NCI-H2081 treated with DMSO at 0.1 percent for 48 hours (cell line): ENCODE measurements around the gene OSBPL5.

ENCODE experiments used
- DNase-seq: peaks from one replicate; lab custom pipeline; 2025; lab: John Stamatoyannopoulos, UW

OSBPL5 gene

DNA sequence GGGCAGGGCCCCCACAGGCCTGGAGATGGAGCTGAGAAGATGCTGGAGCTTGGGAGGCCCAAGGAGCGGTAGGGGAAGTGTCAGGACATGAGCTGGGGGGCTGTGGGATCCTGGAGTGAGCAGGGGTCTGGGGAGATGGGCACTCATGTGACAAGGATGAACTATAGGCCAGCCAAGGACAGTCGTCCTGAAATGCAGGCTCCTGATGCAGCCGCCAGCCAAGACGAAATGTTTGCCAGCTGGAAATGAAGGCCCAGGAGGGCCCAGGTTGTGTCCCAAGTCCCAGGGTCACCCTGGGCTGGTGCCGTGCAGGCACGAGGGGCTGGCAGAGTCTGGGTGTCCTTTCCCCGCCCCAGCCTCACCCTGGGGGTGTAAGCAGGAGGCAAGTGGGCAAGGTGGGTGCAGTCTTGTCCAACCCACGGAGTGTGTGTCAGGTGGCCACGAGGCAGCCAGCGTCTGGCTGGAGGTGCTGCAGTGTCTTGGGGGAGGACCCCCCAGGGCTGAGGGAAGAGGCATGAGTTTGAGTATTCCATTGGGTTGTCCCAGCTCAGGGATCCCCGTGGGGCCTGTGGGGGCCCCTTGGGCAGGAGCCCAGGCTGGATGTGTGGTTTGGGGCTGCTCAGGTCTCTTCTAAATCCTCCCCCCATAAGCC is 32.1 kb upstream of the OSBPL5 start:
- DNase-seq = no peak

DNA sequence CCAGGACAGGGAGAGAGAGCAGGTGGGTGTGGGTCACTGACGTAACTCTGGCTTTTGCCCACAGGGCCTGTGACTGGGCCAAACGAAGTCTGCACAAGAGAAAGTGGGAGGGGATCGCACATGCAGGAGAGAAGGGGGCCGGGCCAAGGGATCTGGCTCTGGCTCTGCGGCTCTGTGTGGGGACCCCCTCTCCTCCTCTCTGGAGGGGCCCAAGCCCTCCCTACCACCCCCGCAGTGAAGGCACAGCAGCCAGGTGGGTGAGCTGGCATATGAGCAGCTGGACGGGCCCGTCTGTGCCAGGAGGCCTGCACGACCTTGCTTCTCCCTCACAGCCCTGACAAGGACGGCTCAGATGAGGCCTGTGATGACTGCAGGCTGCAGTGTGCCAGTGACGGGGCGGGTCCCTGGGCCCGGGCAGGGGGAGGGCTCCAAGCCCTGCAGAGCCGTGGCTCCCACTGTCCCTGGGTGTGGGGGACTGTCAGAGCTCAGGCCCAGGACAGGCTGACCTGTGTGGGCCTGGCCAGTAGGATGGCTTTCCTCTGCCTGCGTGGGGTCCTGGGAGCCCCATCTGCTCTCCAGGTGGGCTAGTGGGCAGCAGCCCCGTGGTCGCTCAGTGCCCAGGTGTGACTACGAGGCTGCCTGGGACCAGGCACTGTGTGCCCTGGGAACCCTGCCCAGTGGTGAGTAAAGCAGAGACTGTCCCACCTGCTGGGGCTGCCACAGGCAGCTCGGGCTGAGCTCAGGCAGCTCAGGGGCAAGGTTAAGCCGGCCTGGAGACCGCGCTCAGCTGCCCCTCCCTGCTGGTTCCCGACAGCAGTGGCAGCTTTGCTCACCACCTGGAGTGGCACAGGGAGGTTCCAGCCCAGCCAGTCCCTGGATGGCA is 31.3 kb upstream of the OSBPL5 start:
- no peak for DNase-seq

DNA sequence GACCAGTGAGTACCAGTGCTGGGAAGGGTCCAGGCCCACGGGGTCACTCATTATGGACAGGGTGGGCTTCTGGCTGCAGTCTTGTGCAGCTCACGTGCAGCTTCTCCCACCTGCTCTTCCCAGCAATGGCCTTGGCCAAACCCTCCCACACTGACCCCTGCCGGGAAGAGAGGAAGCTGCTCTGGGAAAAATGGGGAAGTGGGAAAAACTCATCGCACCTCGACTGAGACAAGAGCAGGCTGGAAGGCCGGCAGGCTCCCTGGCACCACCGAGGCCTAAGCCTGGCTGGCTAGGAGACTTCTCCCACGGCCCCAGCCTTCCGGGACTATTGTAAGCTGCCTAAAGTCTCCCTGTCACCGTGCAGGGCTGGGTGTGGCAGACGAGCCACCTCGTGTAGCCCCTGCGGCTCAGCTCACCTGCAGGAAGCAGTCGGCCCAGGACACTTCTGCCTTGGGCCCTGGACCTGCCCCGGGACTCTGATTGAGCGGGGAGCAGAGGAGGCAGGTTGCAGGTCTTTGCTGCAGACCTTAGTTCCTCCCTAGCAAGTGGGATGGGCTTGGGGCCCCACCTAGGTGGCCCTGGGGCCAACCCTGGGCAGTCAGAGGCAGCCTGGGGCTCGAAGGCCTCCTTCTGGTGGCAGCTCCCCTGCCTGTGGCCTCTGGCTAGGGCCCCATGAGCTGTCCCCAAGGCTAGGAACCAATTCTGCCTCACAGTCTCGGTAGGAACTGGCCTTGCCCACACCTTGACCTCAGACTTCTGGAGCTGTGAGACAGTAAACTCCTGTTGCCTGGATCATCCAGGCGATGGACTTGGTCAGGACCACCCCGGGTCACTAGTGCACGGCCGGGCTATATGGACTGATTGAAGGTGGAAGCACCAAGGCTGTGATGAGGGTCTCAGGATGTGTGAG is 30.4 kb upstream of the OSBPL5 start:
- no peak for DNase-seq

DNA sequence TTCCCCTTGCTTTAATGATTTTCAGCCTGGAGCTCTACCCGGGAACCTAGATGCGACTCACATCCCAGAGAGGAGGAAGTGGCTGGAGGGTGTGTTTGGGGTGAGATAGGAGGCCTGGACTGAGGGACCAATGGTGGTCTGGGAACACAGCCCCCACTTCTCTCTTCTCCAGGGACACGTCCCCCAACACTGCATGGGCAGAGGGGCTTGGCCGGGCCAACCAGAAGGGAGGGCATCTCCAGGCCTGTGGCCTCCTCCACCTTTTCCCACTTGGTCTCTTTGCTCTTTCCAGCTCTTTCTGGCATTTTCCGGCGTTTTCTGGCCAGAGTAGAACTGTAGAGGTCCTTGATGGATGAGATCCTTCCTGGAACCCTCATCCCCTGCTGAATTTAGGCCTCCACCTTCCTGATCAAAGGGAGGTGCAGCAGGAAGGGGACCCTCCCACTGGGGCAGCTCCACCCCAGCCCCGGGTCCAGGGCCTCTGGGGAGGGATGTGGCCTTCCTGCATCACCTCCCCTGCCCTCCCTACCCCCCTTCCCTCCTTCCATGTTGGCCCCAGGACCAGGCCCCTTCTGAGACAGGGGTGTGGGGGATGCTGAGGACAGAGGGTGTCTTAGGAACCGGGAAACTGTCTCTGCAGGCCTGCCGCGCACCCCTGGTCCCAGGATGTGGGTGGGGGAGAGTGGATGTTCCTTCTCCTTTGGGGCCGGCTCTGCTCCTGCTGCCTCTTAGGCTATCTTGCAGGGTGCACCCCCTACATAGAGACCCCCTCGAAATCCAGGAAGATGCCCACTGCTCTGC is 29.1 kb upstream of the OSBPL5 start:
- no peak for DNase-seq

DNA sequence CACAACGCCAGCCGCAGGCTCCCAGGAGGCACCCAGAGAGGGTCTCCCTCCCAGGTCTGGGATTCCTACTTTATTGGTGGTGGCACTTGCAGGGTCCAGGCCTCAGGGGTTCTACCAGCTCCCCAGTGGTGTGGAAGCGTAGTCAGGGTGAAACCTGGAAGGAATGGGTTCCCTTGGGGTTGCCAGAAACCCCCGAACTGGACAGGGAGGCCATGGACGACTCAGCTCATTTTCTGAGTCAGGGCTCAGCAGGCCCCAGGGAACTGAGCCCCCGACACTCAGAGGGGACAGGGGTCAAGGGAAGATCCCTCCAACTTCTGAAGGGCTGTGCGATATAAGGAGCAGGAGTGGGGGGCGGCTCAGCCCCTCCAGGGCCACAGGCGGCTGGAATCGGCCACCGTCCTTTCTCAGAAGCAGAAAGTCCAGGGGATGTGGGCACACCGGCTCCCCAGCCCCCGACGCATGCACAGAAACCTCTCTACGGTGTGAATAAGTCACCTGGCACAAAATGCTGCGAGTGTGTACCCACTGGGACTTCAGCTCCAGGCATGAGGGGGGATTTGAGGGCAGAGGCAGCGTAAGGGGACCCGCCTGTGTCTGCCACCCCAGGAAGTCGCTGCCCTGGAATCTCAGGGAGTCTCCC is 28.4 kb upstream of the OSBPL5 start:
- DNase-seq = no peak

DNA sequence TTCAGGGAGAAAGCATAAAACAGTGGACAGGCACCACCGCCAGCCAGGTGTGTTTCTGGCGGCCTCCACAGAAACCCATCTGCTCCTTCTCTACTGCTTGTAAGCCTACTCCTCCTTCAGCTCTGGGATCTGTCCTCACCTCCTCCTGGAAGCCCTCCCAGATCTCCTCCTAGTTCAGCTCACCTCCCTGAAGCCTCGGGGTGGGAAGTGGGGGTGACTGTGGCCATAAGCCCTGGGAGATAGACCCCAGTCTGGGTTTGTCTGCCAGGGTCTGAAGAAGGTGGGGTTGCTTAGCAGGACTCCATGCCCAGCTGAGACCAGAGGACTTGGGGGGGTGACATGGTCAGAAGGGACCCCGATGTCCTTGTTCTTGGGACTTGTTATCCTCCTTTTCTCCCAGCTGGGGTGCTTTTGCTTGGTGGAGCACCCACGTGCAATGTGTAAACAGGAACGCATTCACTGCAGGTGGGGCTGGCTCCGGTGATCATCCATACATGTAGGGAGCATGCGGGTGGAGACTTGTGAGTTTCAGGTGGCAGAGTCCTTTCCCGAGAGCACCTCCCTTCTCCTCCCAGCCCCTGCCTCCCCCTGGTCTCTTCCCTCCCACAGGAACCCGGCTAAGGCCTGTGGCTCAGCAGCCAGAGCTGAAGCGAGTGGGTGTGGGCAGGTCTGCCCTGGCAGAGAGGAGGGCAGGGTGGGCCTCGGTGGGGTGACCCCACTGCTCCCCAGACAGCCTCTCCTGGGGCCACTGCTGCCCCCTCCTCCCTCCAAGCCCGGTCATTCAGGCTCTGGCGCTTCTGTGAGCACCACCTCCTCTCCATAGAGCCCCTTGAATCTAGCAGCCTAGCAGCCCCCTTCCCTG is 27.6 kb upstream of the OSBPL5 start:
- no peak for DNase-seq

DNA sequence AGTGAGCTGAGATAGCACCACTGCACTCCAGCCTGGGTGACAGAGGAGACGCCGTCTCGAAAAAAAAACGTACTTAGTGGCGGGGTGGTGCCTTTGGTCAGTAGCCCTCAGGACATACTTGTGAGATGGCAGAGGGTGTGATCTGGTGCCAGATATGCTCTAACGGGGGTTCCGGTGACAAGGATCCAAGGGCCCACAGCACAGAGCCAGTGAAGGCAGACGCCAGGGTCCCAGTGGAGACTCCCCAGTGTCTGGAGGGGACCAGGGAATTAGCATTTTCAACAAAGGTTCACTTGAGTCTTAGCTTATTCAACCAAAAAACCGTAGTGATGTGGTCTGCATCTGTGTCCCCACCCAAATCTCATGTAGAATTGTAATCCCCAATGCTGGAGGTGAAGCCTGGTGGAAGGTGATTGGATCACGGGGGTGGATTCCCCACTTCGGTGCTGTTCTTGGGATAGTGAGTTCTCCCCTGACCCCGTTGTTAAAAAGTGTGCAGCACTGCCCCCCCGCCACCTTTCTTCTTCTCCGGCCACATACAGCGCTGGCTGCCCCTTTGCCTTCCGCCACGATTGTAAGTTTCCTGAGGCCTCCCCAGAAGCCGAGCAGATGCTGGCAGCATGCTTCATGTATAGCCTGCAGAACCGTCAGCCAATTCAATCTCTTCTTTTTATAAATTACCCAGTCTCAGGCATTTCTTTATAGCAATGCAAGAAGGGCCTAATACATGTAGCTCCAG is 26.6 kb upstream of the OSBPL5 start:
- DNase-seq = no peak

DNA sequence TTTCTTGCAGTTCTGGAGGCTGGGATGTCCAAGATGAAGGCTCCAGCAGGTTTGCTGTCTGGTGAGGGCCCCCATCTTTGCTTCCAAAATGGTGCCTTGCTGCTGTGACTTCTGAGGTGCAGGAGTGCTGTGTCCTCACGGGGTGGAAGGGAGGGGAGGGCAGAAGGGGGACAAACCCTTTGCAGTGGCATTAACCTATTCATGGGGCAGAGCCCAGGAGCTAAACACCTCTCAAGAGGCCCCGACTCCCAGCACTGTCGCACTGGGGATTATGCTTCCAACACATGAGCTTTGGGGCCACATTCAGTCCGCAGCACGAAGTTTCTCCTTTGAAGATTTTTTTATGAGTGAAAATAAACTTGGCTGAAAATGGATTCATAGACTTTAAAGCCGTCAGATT is 25.5 kb upstream of the OSBPL5 start:
- no peak for DNase-seq

DNA sequence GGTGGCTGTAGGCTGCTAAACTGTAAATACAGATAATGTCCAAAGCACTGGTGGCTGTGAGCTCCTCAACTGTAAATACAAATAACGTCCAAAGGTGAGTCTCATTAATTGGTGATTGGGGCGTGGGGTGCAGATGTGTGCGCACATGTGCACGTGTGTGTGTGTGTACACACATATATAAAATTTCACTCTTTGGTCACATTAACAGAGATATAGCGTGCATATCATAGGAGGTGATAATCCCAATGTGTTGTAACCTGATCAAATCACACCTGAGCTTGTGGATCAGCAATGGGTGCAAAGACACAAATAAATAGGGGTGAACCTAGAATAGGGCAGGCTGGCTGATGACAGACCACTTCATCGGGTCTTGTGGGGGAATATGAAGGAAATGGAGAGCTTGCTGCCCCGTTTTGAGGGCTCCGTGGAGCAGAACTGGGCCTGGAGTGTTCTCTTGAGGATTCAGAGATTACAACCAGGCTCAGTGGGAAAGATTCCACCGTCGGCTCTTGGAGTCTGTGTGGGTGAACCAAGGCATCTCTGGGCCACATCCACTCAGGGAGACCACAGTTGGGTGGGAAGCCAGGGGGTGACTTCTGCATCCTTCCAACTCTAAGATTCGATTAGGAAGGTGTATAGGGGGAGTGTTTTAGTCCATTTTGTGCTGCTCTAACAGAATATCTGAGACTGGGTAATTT is 24.9 kb upstream of the OSBPL5 start:
- no peak for DNase-seq

DNA sequence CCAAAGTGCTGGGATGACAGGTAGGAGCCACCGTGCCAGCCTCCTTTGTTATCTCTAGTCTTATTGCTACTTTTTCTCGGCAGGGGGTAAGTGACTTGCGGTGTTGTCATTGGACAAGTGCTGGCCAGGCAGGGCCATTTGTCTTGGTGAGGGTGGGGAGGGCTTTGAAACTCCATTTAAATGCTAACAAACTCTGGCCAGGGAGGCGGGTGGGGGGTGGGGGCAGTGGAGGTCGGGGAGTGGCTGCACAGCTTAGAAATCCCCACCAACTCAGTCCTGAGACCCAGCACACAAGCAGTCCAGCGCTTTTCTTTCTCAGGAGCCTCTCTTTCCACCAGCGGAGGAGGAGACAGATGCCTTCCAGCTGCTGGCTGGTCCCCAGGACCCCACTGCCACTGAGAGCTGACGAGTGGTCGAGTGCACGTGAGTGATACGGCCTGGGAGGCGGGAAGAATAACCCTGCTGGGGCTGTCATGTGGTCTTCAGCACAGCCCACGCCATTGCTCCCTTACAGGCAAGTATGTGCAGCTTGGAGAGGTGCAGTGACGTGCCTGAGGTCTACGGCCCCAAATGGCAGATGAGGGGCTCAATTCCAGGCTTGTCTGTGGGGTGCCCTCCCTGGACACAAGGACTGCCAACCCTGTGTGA is 24.2 kb upstream of the OSBPL5 start:
- DNase-seq = no peak

DNA sequence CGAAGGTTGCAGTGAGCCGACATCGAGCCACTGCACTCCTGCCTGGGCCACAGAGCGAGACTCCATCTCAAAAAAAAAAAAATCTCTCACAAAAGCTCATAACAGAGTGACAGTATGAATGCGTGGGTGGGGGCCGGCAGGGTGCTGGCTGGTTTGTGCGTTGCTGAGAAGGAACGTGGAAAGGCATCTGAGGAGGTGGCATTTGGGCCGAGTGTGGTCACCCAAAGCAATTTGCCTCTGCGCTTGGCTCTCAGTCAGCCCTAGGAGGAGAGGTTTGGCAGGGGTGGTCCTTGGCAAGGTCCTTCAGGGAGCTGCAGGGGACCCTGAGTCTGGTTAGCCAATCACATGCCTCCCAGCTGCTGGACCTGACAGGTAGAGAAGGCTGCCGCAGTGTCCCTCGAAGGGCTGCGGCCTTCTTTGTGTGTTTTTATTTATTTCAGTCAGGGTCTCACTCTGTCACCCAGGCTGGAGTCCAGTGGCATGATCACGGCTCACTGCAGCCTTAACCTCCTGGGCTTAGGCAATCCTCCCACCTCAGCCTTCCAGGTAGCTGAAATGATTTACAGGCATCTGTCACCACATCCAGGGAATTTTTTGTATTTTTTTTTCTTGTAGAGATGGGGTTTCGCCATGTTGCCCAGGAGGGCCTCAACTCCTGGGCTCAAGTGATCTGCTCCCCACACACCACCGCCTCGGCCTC is 23.5 kb upstream of the OSBPL5 start:
- DNase-seq = no peak

DNA sequence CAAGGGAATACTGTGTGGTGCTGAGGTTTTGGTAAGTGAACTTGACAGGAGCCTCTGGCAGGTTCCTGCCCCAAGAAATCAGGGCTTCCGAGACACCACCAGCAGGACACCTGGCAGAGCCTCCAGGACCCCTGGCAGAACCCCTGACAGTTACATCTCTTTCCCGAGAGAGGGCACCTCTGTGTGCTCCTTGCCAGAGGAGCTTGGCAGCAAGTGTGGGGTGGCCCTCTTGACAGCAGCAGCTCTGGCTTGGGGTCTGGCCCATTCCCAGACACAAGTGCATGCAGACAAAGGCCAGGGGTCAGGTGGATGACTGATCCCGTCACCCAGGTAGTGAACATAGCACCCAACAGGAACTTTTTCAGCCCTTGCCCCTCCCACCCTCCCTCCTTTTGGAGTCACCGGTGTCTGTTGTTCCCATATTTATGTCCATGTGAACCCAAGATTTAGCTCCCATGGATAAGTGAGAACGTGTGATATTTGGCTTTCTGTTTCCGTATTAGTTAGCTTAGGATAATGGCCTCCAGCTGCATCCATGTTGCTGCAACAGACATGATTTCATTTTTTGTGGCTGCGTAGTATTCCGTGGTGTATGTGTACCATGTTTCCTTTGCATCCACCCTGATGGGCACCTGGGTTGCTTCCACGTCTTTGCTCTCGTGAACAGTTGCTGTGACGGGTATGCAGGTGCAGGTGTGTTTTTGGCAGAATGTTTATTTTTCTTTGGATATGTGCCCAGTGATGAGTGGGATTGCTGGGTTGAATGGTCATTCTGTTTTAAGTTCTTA is 21.2 kb upstream of the OSBPL5 start:
- DNase-seq = no peak

DNA sequence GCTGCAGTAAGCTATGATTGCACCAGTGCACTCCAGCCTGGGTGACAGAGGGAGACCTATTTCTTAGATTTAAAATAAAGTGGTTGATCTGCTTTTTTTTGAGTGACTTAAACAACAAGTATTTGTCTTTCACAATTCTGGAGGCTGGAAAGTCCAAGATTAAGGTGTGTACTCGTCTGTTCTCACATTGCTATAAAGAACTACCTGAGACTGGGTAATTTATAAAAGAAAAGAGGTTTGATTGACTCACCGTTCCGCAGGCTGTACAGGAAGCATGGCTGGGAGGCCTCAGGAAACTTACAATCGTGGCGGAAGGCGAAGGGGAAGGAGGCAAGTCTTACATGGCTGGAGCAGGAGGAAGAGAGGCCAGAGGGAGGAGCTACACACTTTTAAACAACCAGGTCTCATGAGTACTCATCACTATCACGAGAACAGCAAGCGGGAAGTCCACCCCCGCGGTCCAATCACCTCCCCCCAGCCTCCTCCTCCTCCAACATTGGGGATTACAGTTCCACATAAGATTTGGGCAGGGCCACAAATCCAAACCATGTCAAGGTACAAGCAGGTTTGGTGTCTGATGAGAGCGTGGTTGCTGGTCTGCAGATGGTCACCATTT is 19.7 kb upstream of the OSBPL5 start:
- DNase-seq = no peak

DNA sequence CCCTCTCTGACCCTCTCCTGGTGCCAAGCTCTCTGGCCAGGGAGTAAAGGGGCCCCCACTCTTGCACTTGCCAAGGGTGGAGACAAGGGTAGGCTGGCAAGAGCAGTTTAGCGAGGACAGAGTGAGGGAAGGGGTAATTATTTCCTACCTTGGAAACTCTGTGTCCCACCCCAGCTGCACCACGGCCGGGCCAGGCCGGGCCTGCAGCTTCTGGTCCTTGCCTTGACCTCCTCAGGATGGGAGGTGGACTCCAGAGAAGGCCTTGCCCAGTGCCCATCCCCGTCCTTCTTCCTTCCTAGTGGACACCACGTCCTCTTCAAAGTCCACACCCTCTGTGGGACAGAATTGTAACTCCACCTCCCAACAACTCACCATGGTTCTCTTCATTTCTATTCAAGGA is 18.4 kb upstream of the OSBPL5 start:
- no peak for DNase-seq

DNA sequence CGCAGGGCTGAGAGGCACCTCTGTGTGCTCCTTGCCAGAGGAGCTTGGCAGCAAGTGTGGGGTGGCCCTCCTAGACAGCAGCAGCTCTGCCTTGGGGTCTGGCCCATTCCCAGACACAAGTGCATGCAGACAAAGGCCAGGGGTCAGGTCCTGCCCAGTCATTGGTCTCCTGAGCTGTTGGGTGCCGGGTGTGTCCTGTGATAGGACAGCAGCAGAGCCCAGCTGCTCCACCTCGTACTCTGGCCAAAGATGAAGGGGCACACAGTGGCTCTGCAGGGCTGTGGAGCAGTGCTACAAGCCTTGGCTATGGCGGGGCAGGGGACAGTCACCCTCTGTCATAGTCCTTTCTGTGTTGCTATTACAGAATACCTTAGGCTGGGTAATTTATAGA is 17.3 kb upstream of the OSBPL5 start:
- no peak for DNase-seq

DNA sequence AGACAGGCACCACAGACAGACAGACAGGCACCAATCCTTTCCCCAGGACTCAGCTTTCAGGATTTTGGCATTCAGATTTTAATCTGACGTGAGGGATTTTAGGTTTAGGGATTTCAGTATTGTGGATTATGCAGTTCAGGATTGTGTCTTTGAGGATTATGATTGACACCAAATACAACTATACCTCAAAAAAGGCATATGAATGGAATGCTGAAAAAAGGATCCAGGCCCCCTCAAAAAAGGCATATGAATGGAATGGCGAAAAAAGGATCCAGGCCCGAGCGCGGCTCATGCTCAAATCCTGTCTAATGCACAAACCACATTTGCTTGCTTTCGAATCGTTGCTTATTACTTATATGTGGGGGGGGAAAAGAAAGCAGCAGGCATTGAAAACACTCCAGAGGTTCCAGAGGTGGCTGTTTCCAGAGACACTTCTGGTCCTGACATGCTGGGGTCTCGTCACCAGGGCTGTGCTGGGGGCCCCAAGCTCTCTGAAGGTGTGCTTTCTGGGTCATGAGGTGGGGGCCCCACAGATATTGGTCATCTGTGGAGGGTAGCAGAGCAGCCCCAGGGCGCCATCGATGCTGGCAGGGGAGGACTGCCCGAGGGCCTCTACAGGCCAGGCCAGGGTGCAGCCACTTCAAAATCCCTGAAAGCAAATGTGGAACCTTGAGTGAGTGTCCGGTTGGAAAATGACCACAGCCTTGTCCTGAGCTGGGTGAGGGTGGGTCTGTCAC is 16.8 kb upstream of the OSBPL5 start:
- DNase-seq = no peak
